ENCODE measurements around the gene ZNF764.

- no peak for TF ChIP-seq CTCF (IDR thresholded peaks at IDR 0.05)
- no peak for TF ChIP-seq POLR2A (IDR thresholded peaks at IDR 0.05)
Measured at GRCh38 chr16:30541502-30542329, 16.5 kb downstream of the ZNF764 start.

All from thyroid gland (tissue), 4 donors.